Natural killer cell (primary cell): Measurements from ENCODE around the gene HHIP. TPM values are rescaled to one million over a fixed set of nuclear protein-coding genes. Genes with fewer than 3 reads are reported as not detected.

Experiments
- ATAC-seq, 3 donors: fragments of 150-1000 bp in 2 of 3; fragments of 200-7000 bp in 1 of 3; cut with Tn5 transposase; 1 replicate in 1 of 3; 2 replicates in 2 of 3; pipeline ENCODE4 v1.10.0; 2021; ENCODE audit warnings: mild to moderate bottlenecking in 2 of 3, moderate library complexity in 2 of 3
- DNase-seq, 2 donors: peaks; one replicate each; pipeline versions ENCODE4 v3.0.0 to v3.0.0-alpha.2; 2013 to 2021; ENCODE audit warnings: mixed read lengths in 1 of 2
- H3K27ac ChIP-seq: one replicate; pipeline ENCODE4 v1.5.1; 2013; ENCODE audit warnings: mild to moderate bottlenecking, low read length
- H3K27me3 ChIP-seq: one replicate; pipeline ENCODE4 v1.6.1; 2013; ENCODE audit warnings: low read length; ENCODE audit not compliant: control insufficient read depth, insufficient read depth
- H3K36me3 ChIP-seq: one replicate; pipeline ENCODE4 v1.6.1; 2013; ENCODE audit warnings: low read length; ENCODE audit not compliant: control insufficient read depth, insufficient read depth
- H3K4me1 ChIP-seq: one replicate; pipeline ENCODE4 v1.6.1; 2013; ENCODE audit warnings: low read length; ENCODE audit not compliant: control insufficient read depth, insufficient read depth
- H3K4me3 ChIP-seq: one replicate; pipeline ENCODE4 v1.5.1; 2013; ENCODE audit warnings: low read length
- H3K9me3 ChIP-seq: one replicate; pipeline ENCODE4 v1.6.1; 2013; ENCODE audit warnings: low read length; ENCODE audit not compliant: control insufficient read depth, insufficient read depth
- H3K27ac Mint-ChIP-seq, 2 donors: one replicate each; pipeline ENCODE4 v1.8.0; 2022; ENCODE audit warnings: mild to moderate bottlenecking in 2 of 2, mixed read lengths in 2 of 2, moderate library complexity in 1 of 2
- H3K27me3 Mint-ChIP-seq, 2 donors: one replicate each; pipeline ENCODE4 v1.8.0; 2022; ENCODE audit warnings: low read depth in 2 of 2, mixed read lengths in 2 of 2
- H3K36me3 Mint-ChIP-seq: one replicate; pipeline ENCODE4 v1.8.0; 2022; ENCODE audit warnings: mixed read lengths
- H3K4me1 Mint-ChIP-seq, 2 donors: one replicate each; pipeline ENCODE4 v1.8.0; 2022; ENCODE audit warnings: mixed read lengths in 2 of 2
- H3K4me3 Mint-ChIP-seq: one replicate; pipeline ENCODE4 v1.8.0; 2022; ENCODE audit warnings: mild to moderate bottlenecking, moderate library complexity, mixed read lengths
- H3K9me3 Mint-ChIP-seq, 2 donors: one replicate each; pipeline ENCODE4 v1.8.0; 2022; ENCODE audit warnings: mixed read lengths in 2 of 2
- CTCF ChIP-seq: fragments of 200-600 bp; IDR thresholded peaks from one replicate; pipeline ENCODE4 v1.8.0; 2022; ENCODE audit warnings: antibody characterized with exemption
- WGBS: methylation state at CpG from one replicate; pipeline ENCODE4 v1.1.7; 2013; ENCODE audit warnings: missing lambda C conversion rate; ENCODE audit not compliant: insufficient coverage; 5-methylcytosine and 5-hydroxymethylcytosine counted together
- intact Hi-C: fragments of 100-400 bp; cut with micrococcal nuclease; formaldehyde crosslinking; loops from one replicate; pipeline ENCODE4 v1.14.2; 2022
- total RNA-seq, 4 donors: library from RNA; stranded (reverse); fragments of 120-200 nt in 1 of 4; gene quantifications; one replicate each; pipeline versions ENCODE4 v1.2.3 to v1.2.4, GENCODE V29; 2013 to 2022

The HHIP gene
- total RNA-seq, 3 donors from 2014 or later (not counting 1 experiment from before 2014, with no cell fraction given), result not detected

GRCh38 chr4:144703494-144703893 is 57.5 kb downstream of the HHIP start:
- no peaks in the 10 kb centered on the region for H3K27me3 ChIP-seq
- no peak overlapping the region for H3K4me3 Mint-ChIP-seq
- H3K27ac ChIP-seq, result no peak overlapping the region
- WGBS, result 96% methylated on average over 5 of the region's 5 CpGs
- H3K27ac Mint-ChIP-seq, result no peak overlapping the region
- ATAC-seq (no peak), DNase-seq (no peak)
- no peaks in the 10 kb centered on the region for H3K4me1 ChIP-seq
- H3K4me3 ChIP-seq, result no peak overlapping the region
- intact Hi-C loops, result no loop called here
- H3K9me3 Mint-ChIP-seq, result no peaks in the 10 kb centered on the region
- no peaks in the 10 kb centered on the region for H3K36me3 ChIP-seq
- H3K27me3 Mint-ChIP-seq, result no peaks in the 10 kb centered on the region
- TF ChIP-seq CTCF, result no peak
- no peaks in the 10 kb centered on the region for H3K9me3 ChIP-seq
- H3K36me3 Mint-ChIP-seq, result no peaks in the 10 kb centered on the region
- no peaks in the 10 kb centered on the region for H3K4me1 Mint-ChIP-seq

DNA sequence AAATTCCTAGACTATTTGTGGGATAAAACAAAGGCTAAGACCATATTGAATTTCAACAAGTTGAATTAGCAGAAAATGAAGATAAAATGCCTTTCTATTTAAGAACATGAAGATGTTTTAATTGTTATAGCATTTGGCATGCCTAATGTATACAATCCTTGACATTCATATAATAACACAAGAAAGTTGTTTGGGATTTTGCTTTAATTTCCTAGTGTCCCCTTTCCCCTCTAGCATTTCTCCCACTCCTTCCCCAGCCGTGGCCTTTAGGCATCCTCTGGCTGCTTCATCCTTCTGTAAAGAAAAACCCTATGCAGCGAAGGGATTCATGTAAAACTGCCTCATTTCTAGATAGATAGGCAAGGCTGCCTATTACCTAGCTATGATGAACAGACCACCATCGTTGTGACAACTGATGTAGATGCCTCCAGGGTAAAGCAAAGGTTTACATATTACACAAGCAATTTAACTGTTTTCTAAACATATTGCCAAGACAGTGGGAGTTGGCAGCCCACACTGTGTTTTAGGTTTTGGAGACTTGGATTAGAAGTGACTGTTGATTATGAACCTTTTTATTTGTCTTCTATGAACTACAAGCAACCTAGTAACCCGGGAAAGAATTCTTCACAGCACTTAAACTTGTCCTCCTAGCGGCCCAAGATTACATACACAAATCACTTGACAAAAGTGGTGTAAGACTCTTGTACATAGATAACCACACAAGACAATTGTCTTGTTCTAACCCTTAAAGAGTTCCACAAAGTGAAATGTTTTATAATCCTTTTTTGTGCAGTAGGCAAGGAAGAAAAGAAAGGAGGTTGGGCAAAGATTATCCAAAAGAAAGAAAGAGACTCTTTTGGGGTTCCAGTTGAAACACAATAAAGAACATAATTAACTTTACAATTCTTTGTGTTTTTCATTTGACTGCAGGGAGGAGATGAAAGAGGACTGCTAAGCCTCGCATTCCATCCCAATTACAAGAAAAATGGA is 59.9 kb downstream of the HHIP start:
- 67% methylated on average over 4 of the region's 6 CpGs for WGBS
- no peaks in the 10 kb centered on the region for H3K9me3 ChIP-seq
- no peak for TF ChIP-seq CTCF
- intact Hi-C loops, result no loop called here
- no peak overlapping the region for H3K4me3 ChIP-seq
- no peaks in the 10 kb centered on the region for H3K4me1 ChIP-seq
- H3K27ac ChIP-seq, result no peak overlapping the region
- no peaks in the 10 kb centered on the region for H3K36me3 ChIP-seq
- H3K36me3 Mint-ChIP-seq, result no peaks in the 10 kb centered on the region
- no peaks in the 10 kb centered on the region for H3K27me3 Mint-ChIP-seq
- ATAC-seq (no peak), DNase-seq (no peak)
- no peaks in the 10 kb centered on the region for H3K27me3 ChIP-seq
- H3K27ac Mint-ChIP-seq, result no peak overlapping the region
- no peaks in the 10 kb centered on the region for H3K4me1 Mint-ChIP-seq
- no peaks in the 10 kb centered on the region for H3K9me3 Mint-ChIP-seq
- no peak overlapping the region for H3K4me3 Mint-ChIP-seq

DNA sequence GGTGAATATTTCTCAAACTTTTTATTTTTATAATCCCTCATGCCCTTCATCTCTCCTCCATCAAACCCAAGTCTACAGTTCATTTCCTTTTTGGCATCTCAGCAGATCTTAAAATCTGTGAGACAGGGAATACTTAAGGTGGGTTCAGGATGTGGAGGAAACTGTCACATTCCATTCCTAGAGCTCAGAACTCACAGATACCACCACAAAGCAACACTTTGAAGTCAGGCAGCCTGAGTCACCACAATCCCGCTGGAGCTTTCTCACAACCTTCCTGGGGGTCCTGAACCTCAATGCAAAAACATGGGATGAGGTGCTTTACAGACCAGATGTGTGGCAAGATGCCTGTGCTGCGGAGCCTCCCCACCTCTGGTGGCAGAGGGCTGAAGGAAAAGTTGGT is 63.2 kb downstream of the HHIP start:
- Mint-ChIP-seq H3K27me3 (no peaks in the 10 kb centered on the region), H3K9me3 (no peaks in the 10 kb centered on the region), H3K36me3 (no peaks in the 10 kb centered on the region), H3K4me1 (no peaks in the 10 kb centered on the region), H3K4me3 (no peak overlapping the region), H3K27ac (no peak overlapping the region)
- no peak for ATAC-seq
- H3K4me1 ChIP-seq, result no peaks in the 10 kb centered on the region
- H3K36me3 ChIP-seq, result no peaks in the 10 kb centered on the region
- H3K4me3 ChIP-seq, result no peak overlapping the region
- intact Hi-C loops, result no loop called here
- H3K9me3 ChIP-seq, result no peaks in the 10 kb centered on the region
- WGBS, result 68% methylated on average over 2 of the region's 2 CpGs
- H3K27ac ChIP-seq, result no peak overlapping the region
- no peak for TF ChIP-seq CTCF
- no peaks in the 10 kb centered on the region for H3K27me3 ChIP-seq
- DNase-seq, result no peak
